Measurements from ENCODE around the gene HERC2. TPM values are rescaled to one million over a fixed set of nuclear protein-coding genes. Genes with fewer than 3 reads are reported as not detected.
"Not testable (repeated sequence)": the region's sequence is repeated elsewhere in the genome, so short reads cannot be mapped to it uniquely, and the experiment has no call there.

HERC2 gene
- total and polyA plus RNA-seq, 2 of the 4 experiments (the other 2 are of a cell fraction): 20.8 to 28.9 TPM

GRCh38 chr15:28294560-28294959 is 27.4 kb downstream of the HERC2 start:
- H3K4ac ChIP-seq (ENCODE audit: low read depth, low read length); H4K5ac ChIP-seq (ENCODE audit: low read depth, low read length); H3K4me3 ChIP-seq (ENCODE audit: insufficient read depth, low read depth, low read length); H3K4me2 ChIP-seq (ENCODE audit: low read depth, low read length); H3K27me3 ChIP-seq (ENCODE audit: control insufficient read depth, insufficient read depth, low read length); H2BK120ac ChIP-seq (ENCODE audit: low read depth, low read length); H3K56ac ChIP-seq (ENCODE audit: extremely low read depth, insufficient read depth, low read length); H3K4me1 ChIP-seq (ENCODE audit: control insufficient read depth, insufficient read depth, low read length); in situ Hi-C loops (cut with MboI; ENCODE audit: low sequenced_read_pairs); H2AK5ac ChIP-seq (ENCODE audit: low read depth, low read length); H2AFZ ChIP-seq (replicated peaks; ENCODE audit: low read length, poor library complexity); H3K14ac ChIP-seq (replicated peaks; ENCODE audit: low read depth, low read length); H3K18ac ChIP-seq (ENCODE audit: low read depth, low read length); H2BK20ac ChIP-seq (ENCODE audit: low read depth, low read length); H2BK15ac ChIP-seq (ENCODE audit: low read depth, low read length); H2BK5ac ChIP-seq (ENCODE audit: low read depth, low read length, poor library complexity, severe bottlenecking); H4K20me1 ChIP-seq (ENCODE audit: insufficient read depth, low read length); H3K9ac ChIP-seq (ENCODE audit: low read depth, low read length); dilution Hi-C loops (cut with HindIII; ENCODE audit: low sequenced_read_pairs, unreplicated experiment); CTCF ChIA-PET; ATAC-seq (ENCODE audit: low read depth); BruUV-seq (replicated peaks); H3K9me3 ChIP-seq (ENCODE audit: control insufficient read depth, insufficient read depth, low read length); H3K23ac ChIP-seq (ENCODE audit: low read depth, low read length); intact Hi-C loops (cut with micrococcal nuclease); H2AK9ac ChIP-seq (replicated peaks; ENCODE audit: low read depth, low read length, poor library complexity); H4K91ac ChIP-seq (ENCODE audit: insufficient read depth, low read depth, low read length); H3K79me1 ChIP-seq (ENCODE audit: low read depth in 1 of 2, low read length in 2 of 2); POLR2A ChIA-PET (ENCODE audit: unreplicated experiment); H3K9me1 ChIP-seq (ENCODE audit: insufficient read depth, low read length); H3K27ac ChIP-seq (ENCODE audit: insufficient read depth, low read length); H4K8ac ChIP-seq (ENCODE audit: low read depth in 2 of 2, low read length in 2 of 2): not testable (repeated sequence)
- H3K36me3 ChIP-seq (ENCODE audit: control insufficient read depth, insufficient read depth, low read length): peaks cover 19% of the 10 kb centered on the region
- DNase-seq: peak; percentile 2
- no CpG with 5 or more reads among the region's 10 CpGs for WGBS, 2 experiments (ENCODE audit: extremely low coverage in 2 of 2, insufficient read length in 1 of 2)
